Stimulated activated naive CD4-positive, alpha-beta T cell (primary cell): Measurements from ENCODE around the gene MAP7D1.

Experiments used
- DNase-seq, 6 experiments: peaks; one replicate each; lab custom pipeline; 2025; lab: John Stamatoyannopoulos, UW

MAP7D1 gene

GRCh38 chr1:36126797-36127500 is 29.0 kb upstream of the MAP7D1 start:
- no peak for DNase-seq

- DNase-seq: no peak
These were observed 27.6 kb upstream of the MAP7D1 start for GRCh38 chr1:36128126-36128904.

GRCh38 chr1:36128905-36129206 is 27.1 kb upstream of the MAP7D1 start:
- no peak for DNase-seq

- no peak for DNase-seq
These were observed 23.9 kb upstream of the MAP7D1 start for GRCh38 chr1:36132029-36132428.

- DNase-seq: no peak
These were observed 22.5 kb upstream of the MAP7D1 start for GRCh38 chr1:36133484-36133883.

GRCh38 chr1:36134031-36134430 is 21.9 kb upstream of the MAP7D1 start:
- DNase-seq: no peak

- DNase-seq: peak in 5 of 6 experiments; percentile 6 to 25 (median 16)
These were observed 21.2 kb upstream of the MAP7D1 start for GRCh38 chr1:36134505-36135329.

GRCh38 chr1:36135330-36135667 is 20.7 kb upstream of the MAP7D1 start:
- peak in 1 of 6 experiments; percentile 5 for DNase-seq

GRCh38 chr1:36135796-36136195 is 20.2 kb upstream of the MAP7D1 start:
- no peak for DNase-seq

GRCh38 chr1:36136535-36136934 is 19.4 kb upstream of the MAP7D1 start:
- DNase-seq: no peak

GRCh38 chr1:36137226-36137625 is 18.7 kb upstream of the MAP7D1 start:
- DNase-seq: no peak

- no peak for DNase-seq
These were observed 18.2 kb upstream of the MAP7D1 start for GRCh38 chr1:36137776-36138175.

GRCh38 chr1:36139521-36139920 is 16.4 kb upstream of the MAP7D1 start:
- DNase-seq: no peak

GRCh38 chr1:36142121-36142520 is 13.8 kb upstream of the MAP7D1 start:
- no peak for DNase-seq

GRCh38 chr1:36143424-36143823 is 12.5 kb upstream of the MAP7D1 start:
- no peak for DNase-seq

- DNase-seq: no peak
These were observed 11.5 kb upstream of the MAP7D1 start for GRCh38 chr1:36144413-36144812.

- no peak for DNase-seq
These were observed 7.1 kb upstream of the MAP7D1 start for GRCh38 chr1:36148821-36149236.

- peak; percentile 97 to 100 (median 98) for DNase-seq
These were observed 6.6 kb upstream of the MAP7D1 start, which contains the start of gene TRAPPC3 for GRCh38 chr1:36149237-36149972. TSS of gene TRAPPC3 (minus strand) at chr1:36149486. CDS start at chr1:36149378, 108 bp downstream.

- DNase-seq: no peak
These were observed 6.0 kb upstream of the MAP7D1 start for GRCh38 chr1:36149973-36150295.

- peak; percentile 22 to 55 (median 34) for DNase-seq
These were observed 5.4 kb upstream of the MAP7D1 start for GRCh38 chr1:36150296-36151133.

GRCh38 chr1:36151134-36151844 is 4.7 kb upstream of the MAP7D1 start:
- no peak for DNase-seq
